OCI-LY1 (cell line): ENCODE measurements around the gene WWP2.
A peak's percentile ranks its signal among the peaks of the same experiment; 100 is the strongest.
"Not testable (repeated sequence)": the region's sequence is repeated elsewhere in the genome, so short reads cannot be mapped to it uniquely, and the experiment has no call there.

Source experiments
- H2AFZ ChIP-seq: fragments of 200-600 bp; sonication (generic), shearing (Covaris generic); 2 replicates; pipeline ENCODE4 v1.6.0; 2014; ENCODE audit warnings: antibody characterized with exemption, mild to moderate bottlenecking, low read length
- H3F3A ChIP-seq: fragments of 200-600 bp; sonication (generic), shearing (Covaris generic); 2 replicates; pipeline ENCODE4 v1.6.0; 2014; ENCODE audit warnings: mild to moderate bottlenecking, antibody characterized with exemption, low read length, moderate library complexity; ENCODE audit not compliant: insufficient read depth
- H3K27ac ChIP-seq: fragments of 200-600 bp; sonication (generic); 2 replicates; pipeline ENCODE4 v1.5.1; 2014; ENCODE audit warnings: low read length, mixed run types, mild to moderate bottlenecking, low read depth; ENCODE audit not compliant: poor library complexity, severe bottlenecking
- H3K27me3 ChIP-seq: fragments of 200-600 bp; sonication (generic); 2 replicates; pipeline ENCODE4 v1.6.0; 2014; ENCODE audit warnings: antibody characterized with exemption, mild to moderate bottlenecking, low read length, moderate library complexity; ENCODE audit not compliant: insufficient read depth
- H3K36me3 ChIP-seq: fragments of 200-600 bp; sonication (generic); 2 replicates; pipeline ENCODE4 v1.6.1; 2014; ENCODE audit warnings: mild to moderate bottlenecking, antibody characterized with exemption, low read length, moderate library complexity, mixed read lengths; ENCODE audit not compliant: insufficient read depth
- H3K4me1 ChIP-seq: fragments of 200-600 bp; sonication (generic); 2 replicates; pipeline ENCODE4 v1.5.1; 2014; ENCODE audit warnings: mild to moderate bottlenecking, low read length, moderate library complexity; ENCODE audit not compliant: insufficient read depth, severe bottlenecking
- H3K4me2 ChIP-seq: fragments of 200-600 bp; sonication (generic), shearing (Covaris generic); 2 replicates; pipeline ENCODE4 v1.6.1; 2014; ENCODE audit warnings: low read length
- H3K4me3 ChIP-seq: fragments of 200-600 bp; sonication (generic); 2 replicates; pipeline ENCODE4 v1.5.1; 2014; ENCODE audit warnings: low read length, low read depth, mild to moderate bottlenecking, mixed read lengths; ENCODE audit not compliant: poor library complexity, severe bottlenecking
- H3K79me2 ChIP-seq: fragments of 200-600 bp; shearing (Covaris generic); 2 replicates; pipeline ENCODE4 v1.6.1; 2016; ENCODE audit warnings: mixed run types, low read length, mixed read lengths; ENCODE audit not compliant: insufficient read depth
- H3K9ac ChIP-seq: fragments of 200-600 bp; sonication (generic), shearing (Covaris generic); 2 replicates; pipeline ENCODE4 v1.6.1; 2014; ENCODE audit warnings: mild to moderate bottlenecking, low read length, mixed read lengths
- H3K9me2 ChIP-seq: fragments of 200-600 bp; sonication (generic), shearing (Covaris generic); 2 replicates; pipeline ENCODE4 v1.6.1; 2014; ENCODE audit warnings: low read depth, mild to moderate bottlenecking, low read length, mixed read lengths
- H3K9me3 ChIP-seq: fragments of 200-600 bp; shearing (Covaris generic); 2 replicates; pipeline ENCODE4 v1.6.1; 2014; ENCODE audit warnings: low read length, mixed read lengths
- H4K20me1 ChIP-seq: fragments of 200-600 bp; sonication (generic), shearing (Covaris generic); 2 replicates; pipeline ENCODE4 v1.6.0; 2016; ENCODE audit warnings: mild to moderate bottlenecking, low read length; ENCODE audit not compliant: insufficient read depth
- EZH2 ChIP-seq: fragments of 200-600 bp; sonication (generic), shearing (Covaris generic); IDR thresholded peaks from 2 replicates; pipeline ENCODE4 v1.8.0; 2017; ENCODE audit warnings: borderline replicate concordance, mixed run types, mild to moderate bottlenecking, antibody characterized with exemption, low read length, moderate library complexity, mixed read lengths
- TF ChIP-seq, protein P1 (sequence below): fragments of 200-600 bp; sonication (generic), shearing (Covaris generic); IDR thresholded peaks from 2 replicates; pipeline ENCODE4 v1.5.1; 2017; ENCODE audit warnings: mild to moderate bottlenecking, antibody characterized with exemption, low read length, moderate library complexity, mixed read lengths

The WWP2 gene

DNA sequence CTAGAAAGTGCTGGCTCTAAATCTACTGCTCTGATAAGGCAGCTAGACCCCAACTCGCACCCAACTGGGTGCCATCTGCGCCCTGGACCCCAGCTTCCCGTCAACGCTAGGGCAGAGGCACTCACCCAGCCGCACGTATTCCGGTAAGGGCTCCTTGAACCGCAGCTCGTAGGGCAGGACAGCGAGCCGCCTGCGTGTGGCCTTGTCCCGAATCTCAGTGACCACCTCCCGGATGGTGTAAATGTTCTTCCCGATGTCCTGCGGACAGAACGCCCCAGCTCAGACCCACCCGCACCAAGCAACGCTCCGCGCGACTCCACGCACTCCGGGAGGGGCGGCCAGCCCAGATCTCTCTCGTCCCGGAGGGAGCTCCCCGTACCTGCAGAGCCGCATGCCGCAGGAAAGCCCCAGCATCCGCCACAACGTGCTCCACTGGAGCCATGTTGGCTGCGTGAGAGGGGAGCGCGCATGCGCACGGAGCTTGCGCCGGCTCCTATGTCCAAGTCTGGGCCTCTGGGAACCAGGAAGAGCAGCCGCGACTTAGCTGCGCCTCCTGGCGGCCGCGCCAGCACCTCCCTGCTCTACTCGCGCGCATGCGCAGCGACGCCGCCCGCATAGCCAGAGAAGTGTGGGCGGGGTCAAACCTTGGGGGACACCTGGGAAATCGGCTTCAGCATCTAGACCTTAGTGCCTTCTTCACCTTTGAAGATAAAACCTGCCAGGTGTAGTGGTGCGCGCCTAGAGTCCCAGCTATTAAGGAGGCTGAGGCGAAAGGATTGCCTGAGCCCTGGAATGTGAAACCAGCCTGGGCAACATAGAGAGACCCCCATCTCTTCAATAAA is 7.4 kb upstream of the WWP2 start, which contains the start of gene NOB1:
NOB1 (minus strand) TSS at position 458 of the 842 bp plus-strand sequence; CDS start at position 442, 16 bp downstream.
- H3K4me3 ChIP-seq = peak within 1 kb of the TSS; percentile 94
- H3K9me3 ChIP-seq = no peaks in the 10 kb centered on the region
- H2AFZ ChIP-seq = peak within 1 kb of the TSS; percentile 61; the same call in 1 of the 2 replicates
- peaks cover 35% of the 10 kb centered on the region for H3K79me2 ChIP-seq
- peaks cover 25% of the 10 kb centered on the region for H3K4me1 ChIP-seq
- H3K9me2 ChIP-seq = no peaks in the 10 kb centered on the region
- no peaks in the 10 kb centered on the region for H4K20me1 ChIP-seq
- H3K36me3 ChIP-seq = peaks cover 35% of the 10 kb centered on the region
- peak within 1 kb of the TSS; percentile 96 for H3K4me2 ChIP-seq
- H3K9ac ChIP-seq = peak within 1 kb of the TSS; percentile 85
- H3K27me3 ChIP-seq = no peaks in the 10 kb centered on the region
- peak within 1 kb of the TSS; percentile 28 for H3K27ac ChIP-seq
- no peak for TF ChIP-seq EZH2
- TF ChIP-seq, protein P1, sequence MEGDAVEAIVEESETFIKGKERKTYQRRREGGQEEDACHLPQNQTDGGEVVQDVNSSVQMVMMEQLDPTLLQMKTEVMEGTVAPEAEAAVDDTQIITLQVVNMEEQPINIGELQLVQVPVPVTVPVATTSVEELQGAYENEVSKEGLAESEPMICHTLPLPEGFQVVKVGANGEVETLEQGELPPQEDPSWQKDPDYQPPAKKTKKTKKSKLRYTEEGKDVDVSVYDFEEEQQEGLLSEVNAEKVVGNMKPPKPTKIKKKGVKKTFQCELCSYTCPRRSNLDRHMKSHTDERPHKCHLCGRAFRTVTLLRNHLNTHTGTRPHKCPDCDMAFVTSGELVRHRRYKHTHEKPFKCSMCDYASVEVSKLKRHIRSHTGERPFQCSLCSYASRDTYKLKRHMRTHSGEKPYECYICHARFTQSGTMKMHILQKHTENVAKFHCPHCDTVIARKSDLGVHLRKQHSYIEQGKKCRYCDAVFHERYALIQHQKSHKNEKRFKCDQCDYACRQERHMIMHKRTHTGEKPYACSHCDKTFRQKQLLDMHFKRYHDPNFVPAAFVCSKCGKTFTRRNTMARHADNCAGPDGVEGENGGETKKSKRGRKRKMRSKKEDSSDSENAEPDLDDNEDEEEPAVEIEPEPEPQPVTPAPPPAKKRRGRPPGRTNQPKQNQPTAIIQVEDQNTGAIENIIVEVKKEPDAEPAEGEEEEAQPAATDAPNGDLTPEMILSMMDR = peak; percentile 92
- no peaks in the 10 kb centered on the region for H3F3A ChIP-seq

DNA sequence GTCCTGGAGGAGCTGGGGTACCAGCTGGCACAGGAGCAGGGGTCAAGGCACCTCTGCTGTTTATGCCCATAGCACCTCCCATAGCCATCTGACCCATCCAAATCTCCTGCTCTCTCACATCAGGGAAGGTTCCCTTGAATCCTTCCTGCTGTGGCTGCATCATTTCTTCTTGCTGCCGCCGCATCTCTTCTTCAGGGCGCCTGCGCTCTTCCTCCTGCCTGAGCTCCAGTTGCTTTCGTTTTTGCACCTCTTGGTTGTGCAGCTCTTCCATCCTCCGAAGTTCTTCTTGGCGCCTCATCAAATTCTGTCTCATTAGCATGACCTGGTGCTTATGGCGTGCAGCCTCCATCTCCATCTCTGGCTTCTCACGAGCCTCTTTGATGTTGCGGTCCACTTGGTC is 5.4 kb upstream of the WWP2 start:
- Histone ChIP-seq H3K79me2 (peaks cover 29% of the 10 kb centered on the region), H4K20me1 (no peaks in the 10 kb centered on the region), H3K4me1 (peaks cover 31% of the 10 kb centered on the region), H3K4me2 (peak overlapping the region; percentile 61), H3F3A (no peaks in the 10 kb centered on the region), H3K27ac (no peak overlapping the region), H3K4me3 (peak overlapping the region; percentile 50), H3K9ac (no peak overlapping the region; the same call in 1 of the 2 replicates), H2AFZ (no peak overlapping the region), H3K9me2 (no peaks in the 10 kb centered on the region), H3K36me3 (peaks cover 16% of the 10 kb centered on the region), H3K9me3 (no peaks in the 10 kb centered on the region), H3K27me3 (no peaks in the 10 kb centered on the region)
- TF ChIP-seq, protein P1 = no peak
- TF ChIP-seq EZH2 = no peak

DNA sequence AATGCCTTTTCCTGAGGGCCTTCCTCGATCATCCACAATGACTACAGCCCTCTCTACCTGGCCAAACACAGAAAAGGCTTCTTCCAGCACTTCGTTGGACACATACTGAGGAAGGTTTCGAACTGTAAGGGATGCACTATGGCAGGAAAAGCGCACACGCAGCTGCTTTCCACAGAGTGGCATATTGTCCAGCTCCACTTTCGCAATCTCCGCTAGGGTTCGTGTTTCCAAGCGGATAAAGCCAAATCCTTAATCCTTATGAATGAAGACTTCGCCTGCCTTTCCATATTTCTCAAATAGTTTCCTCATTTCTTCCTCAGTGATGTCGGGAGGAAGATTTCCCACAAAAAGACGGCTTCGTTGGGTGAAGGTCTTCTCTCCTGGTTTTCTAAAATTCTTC is 4.8 kb upstream of the WWP2 start:
- not testable (repeated sequence) for H3K9me3 ChIP-seq, H3K27me3 ChIP-seq, H3K9ac ChIP-seq, H3K36me3 ChIP-seq, H2AFZ ChIP-seq, H3F3A ChIP-seq, H3K4me3 ChIP-seq, H3K9me2 ChIP-seq, H3K27ac ChIP-seq, H4K20me1 ChIP-seq
- Histone ChIP-seq H3K4me2 (peak overlapping the region; percentile 61; the same call in 1 of the 2 replicates), H3K4me1 (peaks cover 35% of the 10 kb centered on the region), H3K79me2 (peaks cover 23% of the 10 kb centered on the region)
